Measurements from ENCODE around the gene GOLGA6L26.
"Not testable (repeated sequence)": the region's sequence is repeated elsewhere in the genome, so short reads cannot be mapped to it uniquely, and the experiment has no call there.

Gene GOLGA6L26, protein sequence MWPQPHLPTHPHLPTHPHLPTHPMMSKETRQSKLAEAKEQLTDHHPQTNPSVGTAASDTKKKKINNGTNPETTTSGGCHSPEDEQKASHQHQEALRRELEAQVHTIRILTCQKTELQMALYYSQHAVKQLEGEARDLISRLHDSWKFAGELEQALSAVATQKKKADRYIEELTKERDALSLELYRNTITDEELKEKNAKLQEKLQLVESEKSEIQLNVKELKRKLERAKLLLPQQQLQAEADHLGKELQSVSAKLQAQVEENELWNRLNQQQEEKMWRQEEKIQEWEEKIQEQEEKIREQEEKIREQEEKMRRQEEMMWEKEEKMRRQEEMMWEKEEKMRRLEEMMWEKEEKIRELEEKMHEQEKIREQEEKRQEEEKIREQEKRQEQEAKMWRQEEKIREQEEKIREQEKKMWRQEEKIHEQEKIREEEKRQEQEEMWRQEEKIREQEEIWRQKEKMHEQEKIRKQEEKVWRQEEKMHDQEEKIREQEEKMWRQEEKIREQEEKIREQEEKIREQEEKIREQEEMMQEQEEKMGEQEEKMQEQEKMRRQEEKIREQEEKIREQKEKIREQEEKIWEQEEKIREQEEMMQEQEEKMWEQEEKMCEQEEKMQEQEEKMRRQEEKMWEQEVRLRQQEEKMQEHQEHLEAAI

DNA sequence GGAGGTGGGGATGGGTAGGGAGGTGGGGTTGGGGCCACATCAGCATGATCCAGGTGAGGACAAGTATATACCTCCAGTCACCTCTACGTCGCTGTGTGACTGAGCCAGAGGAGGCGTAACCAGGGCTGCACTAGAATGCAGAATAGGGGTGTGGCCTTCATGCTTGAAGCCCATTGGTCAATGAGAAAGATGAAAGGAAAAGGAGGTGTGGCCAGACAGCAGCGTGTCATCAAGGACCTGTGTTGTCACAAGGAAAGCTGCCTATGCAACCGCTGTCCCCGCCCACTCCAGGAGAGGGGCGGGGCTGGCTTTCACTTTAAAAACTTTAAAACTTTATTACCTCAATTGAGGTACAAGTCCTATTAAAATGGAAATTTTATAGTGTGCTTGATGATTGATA is at the start of gene GOLGA6L26:
Gene GOLGA6L26 (minus strand): TSS at position 101 of the 400 bp plus-strand sequence. CDS start 61 bp downstream, at position 40.
- not testable (repeated sequence) for DNase-seq (ENCODE audit: low spot score)

DNA sequence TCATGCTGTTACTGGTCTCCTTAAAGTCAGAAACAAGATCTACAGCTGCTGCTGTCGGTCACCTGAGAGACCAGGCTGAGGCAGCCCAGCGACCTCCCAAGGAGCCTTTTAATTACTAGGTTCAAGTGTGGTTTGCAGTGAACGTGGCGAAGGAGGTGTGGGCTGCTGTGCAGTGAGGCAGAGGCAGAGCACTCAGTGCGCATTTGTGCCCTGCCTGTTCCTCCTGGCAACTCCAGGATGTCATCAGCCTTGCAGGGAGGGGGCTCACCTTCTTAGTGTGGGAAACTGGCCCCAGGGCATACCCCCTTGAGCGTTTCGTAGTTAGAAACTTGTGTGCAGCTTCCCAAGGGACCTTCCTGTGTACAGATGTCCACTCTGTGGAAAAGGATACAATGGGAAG is 47.2 kb upstream of the GOLGA6L26 start:
- not testable (repeated sequence) for DNase-seq (ENCODE audit: low spot score)

DNA sequence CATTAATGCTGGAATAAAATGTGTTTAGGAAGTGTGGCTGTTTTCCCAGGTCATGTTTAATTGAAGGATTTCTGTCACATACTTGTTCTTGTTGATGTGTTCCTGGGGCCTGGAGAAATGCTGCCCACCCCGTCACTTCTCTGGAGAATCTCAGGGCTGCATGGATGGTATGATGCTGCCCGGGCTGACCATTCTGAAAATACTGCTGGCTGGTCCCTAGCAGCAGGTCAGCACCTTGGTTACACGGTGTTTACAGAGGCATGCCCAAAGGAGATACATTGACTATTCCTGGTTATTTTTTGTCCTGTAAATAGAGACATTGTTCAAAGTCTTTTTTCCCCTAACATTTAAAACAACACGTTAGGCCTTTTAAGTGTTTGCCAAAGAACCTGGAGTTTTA is 46.7 kb upstream of the GOLGA6L26 start:
- DNase-seq (ENCODE audit: low spot score) = not testable (repeated sequence)

DNA sequence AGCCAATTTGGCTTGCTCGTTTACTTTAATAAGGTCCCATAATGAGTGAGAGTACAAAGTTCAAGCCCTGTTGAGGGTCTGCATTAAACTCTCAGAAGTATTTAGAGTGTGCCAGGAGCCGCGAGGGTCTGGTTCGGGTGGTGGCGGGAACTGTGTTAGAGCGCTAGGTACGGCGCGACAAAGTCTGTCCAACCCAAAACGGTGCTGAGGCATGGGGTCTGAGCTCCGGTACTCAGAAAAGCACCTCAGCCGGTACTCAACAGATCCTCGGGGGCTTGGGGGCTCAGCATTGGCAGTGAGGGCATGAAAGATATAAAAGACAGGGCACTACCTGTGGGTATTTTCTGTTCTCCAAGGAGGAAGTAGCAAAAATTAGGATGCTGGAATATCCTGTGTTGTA is 45.0 kb upstream of the GOLGA6L26 start:
- not testable (repeated sequence) for DNase-seq (ENCODE audit: low spot score)

DNA sequence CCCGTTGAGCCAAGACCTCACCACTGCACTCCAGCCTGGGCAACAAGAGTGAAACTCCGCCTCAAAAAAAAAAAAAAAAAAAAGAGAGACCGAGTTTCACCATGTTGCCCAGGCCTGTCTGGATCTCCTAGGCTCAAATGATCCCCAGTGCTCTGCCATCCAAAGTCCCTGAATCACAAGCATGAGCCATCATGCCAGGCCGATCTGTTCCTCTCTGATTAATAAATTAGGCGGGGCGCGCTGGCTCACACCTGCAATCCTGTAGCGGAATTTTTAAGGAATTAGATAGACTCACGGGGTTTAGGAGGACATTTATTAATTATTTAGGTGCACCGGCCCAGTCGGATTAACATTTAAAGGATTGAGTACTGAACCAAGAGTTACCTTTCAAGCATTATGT is 40.2 kb upstream of the GOLGA6L26 start:
- DNase-seq (ENCODE audit: low spot score) = not testable (repeated sequence)

DNA sequence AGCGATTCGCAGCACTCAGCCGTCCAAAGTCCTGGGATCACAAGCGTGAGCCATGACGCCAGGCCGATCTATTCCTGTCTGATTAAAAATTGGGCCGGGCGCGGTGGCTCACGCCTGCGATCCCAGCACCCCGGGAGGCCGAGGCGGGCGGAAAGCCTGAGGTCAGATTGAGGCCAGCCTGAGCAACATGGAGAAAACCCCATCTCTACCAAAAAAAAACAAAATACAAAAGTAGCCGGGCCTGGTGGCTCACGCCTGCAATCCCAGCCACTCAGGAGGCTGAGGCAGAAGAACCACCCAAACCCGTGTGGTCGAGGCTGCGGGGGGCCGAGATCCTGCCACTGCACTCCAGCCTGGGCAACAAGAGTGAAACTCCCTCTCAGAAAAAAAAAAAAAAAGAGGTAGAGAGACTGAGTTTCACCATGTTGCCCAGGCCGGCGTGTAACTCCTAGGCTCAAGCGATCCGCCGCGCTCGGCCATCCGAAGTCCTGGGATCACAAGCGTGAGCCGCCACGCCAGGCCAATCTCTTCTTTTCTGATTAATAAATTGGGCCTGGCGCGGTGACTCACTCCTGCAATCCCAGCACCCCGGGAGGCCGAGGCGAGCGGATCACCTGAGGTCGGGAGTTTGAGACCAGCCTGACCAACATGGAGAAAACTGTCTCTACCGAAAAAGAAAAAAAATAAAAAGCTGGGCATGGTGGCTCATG is 39.0 kb upstream of the GOLGA6L26 start:
- DNase-seq (ENCODE audit: low spot score) = not testable (repeated sequence)

DNA sequence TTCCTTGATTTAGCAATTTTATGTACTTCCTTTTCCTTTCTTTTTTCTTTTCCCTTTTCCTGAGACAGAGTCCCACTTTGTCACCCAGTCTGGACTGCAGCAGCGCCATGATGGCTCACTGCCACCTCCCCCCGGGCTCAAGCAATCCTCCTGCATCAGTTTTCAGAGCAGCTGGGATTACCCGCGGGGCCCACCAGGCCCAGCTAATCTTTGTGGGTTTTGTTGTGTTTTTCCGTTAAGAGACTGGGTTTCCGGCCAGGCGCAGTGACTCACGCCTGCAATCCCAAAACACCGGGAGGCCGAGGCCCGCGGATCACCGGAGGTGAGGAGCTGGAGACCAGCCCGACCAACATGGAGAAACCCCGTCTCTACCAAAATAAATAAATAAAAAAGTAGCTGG is 38.3 kb upstream of the GOLGA6L26 start:
- DNase-seq (ENCODE audit: low spot score) = no peak

DNA sequence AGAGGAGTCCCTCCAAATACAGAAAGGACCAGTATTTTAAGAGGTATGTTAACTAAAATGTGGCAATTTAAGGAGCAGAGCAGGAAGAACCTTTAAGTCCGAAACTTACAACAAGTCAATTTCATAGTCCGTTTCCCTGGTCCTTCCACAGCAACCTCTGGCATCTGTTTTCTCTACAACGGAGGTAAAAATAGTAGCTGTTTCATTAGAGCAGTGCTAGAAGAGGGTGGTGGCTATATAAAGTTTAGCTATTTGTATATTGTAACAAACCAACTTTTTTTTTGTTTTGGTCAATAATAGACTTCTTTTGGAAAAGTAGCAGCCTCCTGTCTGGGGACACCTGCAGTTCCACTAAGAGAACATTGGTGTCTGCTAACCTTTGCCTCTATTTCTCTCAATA is 37.9 kb upstream of the GOLGA6L26 start:
- DNase-seq (ENCODE audit: low spot score) = not testable (repeated sequence)

DNA sequence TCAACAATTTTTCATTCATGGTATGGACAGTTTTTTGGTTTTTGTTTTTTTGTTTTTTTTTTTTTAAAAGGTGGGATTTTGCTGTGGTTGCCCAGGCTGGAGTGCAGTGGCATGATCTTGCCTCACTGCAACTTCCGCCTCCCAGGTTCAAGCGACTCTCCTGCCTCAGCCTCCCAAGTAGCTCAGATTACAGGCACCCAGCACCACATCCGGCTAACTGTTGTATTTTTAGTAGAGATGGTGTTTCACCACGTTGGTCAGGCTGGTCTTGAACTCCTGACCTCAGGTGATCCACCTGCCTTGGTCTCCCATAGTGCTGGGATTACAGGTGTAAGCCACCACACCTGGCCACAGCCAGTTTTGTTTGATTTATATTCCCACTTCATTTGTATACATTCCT is 37.1 kb upstream of the GOLGA6L26 start:
- DNase-seq (ENCODE audit: low spot score) = not testable (repeated sequence)

DNA sequence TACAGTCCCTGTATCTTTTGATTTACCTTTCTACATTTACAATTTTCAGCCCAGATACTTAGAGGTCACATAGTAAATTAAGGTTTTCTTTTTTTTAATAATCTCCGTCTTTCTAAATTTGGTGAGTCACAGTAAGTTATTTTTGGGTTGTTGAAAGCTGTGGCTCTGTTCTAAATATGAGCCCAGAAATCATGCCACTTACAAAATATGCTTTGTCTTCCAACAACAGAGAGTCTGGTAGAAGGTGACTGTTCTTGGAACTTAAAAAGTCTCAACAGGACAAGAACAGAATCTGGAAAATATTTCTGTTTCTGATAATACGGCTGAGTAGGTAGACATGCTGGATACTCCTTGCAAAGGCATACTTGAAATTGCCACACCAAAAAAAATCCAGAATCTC is 36.6 kb upstream of the GOLGA6L26 start:
- DNase-seq (ENCODE audit: low spot score) = no peak

DNA sequence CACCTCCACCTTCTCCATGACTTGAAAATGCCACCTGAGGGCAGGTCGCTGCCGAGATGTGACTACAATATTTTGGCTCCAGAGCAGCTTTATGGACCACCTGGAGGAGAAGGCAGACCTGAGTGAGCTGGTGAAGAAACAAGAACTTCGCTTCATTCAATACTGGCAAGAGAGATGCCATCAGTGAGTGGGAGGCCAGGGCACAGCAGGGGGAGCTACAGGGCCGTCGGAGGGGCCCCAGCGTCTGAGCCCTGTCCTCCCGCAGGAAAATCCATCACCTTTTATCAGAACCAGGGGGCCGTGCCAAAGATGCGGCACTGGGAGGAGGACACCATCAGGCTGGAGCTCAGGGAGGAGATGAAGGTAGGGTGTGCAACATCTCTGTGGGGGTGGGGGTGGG is 30.3 kb upstream of the GOLGA6L26 start:
- not testable (repeated sequence) for DNase-seq (ENCODE audit: low spot score)

DNA sequence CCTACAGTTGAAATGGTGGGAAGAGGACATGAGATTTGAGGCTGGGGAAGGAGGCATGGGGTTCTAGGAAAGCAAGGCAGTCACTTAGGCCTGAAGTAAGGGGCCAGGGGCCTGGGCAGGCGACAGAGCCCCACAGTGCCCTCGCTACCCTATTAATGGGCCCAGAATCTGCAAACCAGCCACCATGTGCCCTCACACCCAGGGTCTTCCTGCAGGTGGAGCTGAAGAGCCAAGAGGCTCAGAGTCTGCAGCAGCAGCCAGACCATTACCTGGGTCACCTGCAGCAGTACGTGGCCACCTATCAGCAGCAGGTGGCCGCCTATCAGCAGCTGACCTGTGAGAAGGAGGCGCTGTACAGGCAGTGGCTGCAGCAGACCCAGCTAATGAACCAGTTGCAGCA is 28.6 kb upstream of the GOLGA6L26 start:
- not testable (repeated sequence) for DNase-seq (ENCODE audit: low spot score)

DNA sequence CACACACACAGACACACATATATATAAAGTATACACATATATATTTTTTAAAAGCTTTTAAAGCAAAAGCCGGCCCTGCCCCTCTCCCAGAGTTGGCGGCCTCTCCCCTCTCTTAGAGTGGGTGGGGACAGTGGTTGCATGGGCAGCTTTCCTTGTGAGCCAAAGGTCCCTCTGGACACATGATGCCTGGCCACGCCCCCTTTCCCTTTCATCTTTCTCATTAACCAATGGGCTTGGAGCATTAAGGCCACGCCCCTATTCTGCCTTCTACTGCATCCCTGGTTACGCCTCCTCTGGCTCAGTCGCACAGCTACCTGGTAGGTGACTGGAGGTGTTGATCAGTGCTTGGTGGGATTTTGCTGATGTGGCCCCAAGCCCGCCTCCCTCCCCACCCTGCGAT is 20.5 kb upstream of the GOLGA6L26 start, which contains the start of gene GOLGA8S:
Gene GOLGA8S (plus strand): TSS at position 301 of the 400 bp plus-strand sequence. CDS start 62 bp downstream, at position 363.
- DNase-seq (ENCODE audit: low spot score) = not testable (repeated sequence)

DNA sequence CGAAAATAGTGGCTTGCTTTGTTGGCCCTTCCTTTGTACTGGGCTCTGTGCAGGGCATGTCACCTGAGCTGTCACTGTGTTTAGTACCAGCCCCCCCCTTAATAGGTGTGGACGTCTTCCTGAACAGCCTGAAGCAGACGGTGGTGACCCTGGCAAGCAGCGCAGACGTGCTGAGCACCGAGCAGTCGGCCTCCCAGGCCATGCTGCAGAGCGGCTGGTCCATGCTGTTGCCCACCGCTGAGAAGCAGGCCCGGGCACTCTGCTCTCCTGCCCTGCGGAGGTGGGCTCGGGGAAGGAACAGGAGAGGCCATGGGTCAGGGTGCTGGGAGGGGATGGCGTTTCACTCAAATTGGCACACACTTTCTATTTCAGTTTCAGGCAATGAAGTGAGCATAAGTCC is 22.8 kb downstream of the GOLGA6L26 start:
- DNase-seq (ENCODE audit: low spot score) = not testable (repeated sequence)

DNA sequence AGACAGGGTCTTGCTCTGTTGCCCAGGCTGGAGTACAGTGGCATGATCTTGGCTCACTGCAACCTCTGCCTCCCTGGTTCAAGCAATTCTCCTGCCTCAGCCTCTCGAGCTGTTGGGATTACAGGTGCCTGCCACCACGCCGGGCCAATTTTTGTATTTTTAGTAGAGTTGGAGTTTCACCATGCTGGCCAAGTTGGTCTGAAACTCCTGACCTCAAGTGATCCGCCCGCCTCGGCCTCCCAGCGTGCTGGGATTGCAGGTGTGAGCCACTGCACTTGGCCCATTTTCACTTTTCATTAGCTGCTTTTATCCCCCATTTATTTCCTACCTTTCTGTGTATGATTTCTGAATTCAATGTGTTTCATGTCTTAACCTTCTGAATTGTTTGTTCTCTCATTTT is 28.1 kb downstream of the GOLGA6L26 start:
- DNase-seq (ENCODE audit: low spot score) = not testable (repeated sequence)

DNA sequence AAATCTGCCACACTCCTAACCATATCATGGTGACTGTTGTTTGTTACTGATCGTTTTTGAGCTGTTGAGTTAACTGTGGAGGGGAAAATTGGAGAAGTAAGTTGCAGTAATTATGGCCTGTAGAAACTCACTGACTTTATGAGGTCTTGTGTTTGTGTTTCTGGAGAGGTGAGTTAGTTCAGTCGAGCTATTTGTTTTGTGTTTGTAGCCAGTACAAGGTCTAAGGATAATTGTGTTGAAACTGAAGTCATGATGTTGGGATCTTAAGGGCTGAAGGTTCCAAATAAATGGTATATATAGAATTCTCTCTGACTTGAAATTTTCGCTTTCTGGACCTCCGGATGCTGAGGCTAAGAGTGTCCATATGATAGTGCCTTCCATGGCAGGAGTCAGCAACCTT is 29.2 kb downstream of the GOLGA6L26 start:
- not testable (repeated sequence) for DNase-seq (ENCODE audit: low spot score)

DNA sequence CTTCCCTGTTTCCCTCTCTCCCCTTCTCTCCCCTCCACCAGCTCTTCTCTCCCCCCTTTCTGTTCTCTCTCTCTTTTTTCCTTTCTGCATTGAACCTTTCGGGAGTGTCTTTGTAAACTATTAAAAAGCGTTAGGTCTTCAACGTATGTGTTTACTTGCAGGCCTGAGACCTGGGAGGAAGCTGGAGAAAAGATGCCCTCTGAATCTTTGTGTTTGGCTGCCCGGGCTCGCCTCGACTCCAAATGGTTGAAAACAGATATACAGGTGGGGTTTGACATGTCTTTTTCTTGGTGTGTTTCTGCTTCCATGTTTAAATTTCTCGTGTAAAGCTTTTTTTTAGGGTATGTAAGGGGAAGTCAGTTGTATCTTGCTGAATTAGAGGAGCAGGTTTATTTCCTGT is 29.7 kb downstream of the GOLGA6L26 start:
- not testable (repeated sequence) for DNase-seq (ENCODE audit: low spot score)

DNA sequence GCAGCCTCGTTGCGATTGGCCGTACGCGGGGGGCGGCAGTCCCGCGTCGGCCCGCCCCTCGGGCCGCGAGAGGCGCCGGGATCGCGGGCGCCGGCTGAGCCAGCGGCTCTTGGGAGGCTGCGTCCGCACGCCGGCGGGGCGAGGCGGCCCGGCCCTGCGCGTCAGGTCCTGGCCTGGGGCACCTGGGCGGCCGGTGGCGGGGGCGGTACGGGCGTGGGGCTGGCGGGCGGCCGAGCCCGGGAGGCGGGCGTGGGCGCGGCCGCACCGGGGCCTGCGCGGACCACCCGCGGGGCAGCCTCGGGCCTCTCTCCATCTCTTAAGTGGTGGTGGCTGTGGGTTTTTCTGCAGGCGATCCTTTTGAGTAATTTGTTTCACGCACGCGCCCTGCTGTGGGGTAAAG is 30.3 kb downstream of the GOLGA6L26 start:
- peak; percentile 8 for DNase-seq (ENCODE audit: low spot score)

DNA sequence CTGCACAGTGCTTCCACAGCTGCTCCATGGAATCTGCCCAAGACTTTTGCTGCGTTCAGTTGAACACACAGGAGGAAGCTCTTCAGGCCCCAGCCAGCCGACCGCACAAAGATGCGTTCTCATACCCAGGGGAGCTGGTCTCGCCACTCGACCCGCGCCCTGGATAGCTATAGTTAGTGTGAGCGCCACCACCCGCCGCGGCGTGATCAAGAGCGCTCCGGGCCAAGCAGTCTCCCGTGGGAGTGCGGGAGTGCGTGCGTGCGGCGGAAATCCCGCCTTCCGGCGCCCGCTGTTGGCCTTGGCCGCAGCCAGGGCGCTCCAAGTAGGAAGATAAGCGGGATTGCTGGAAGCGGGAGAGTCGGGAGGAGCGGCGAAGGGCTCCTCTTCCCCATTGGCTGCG is 30.8 kb downstream of the GOLGA6L26 start:
- not testable (repeated sequence) for DNase-seq (ENCODE audit: low spot score)
